Transverse colon (tissue), 4 donors: ENCODE data around the gene ZMYND12.

Experiments
- POLR2A ChIP-seq: fragments of 450-650 bp; IDR thresholded peaks from one replicate; pipeline ENCODE4 v1.6.1; 2016; ENCODE audit warnings: antibody characterized with exemption, mild to moderate bottlenecking, moderate library complexity
- POLR2AphosphoS5 ChIP-seq, 3 donors: sonication (generic); formaldehyde crosslinking; IDR thresholded peaks; one replicate each; pipeline ENCODE4 v1.6.1; 2016; ENCODE audit warnings: antibody characterized with exemption in 3 of 3
- TF ChIP-seq, protein P1 (sequence below), 5 experiments: fragments of 200-600 bp in 3 of 5; fragments of 450-650 bp in 2 of 5; sonication (generic) in 3 of 5; IDR thresholded peaks; 1 replicate in 2 of 5; 2 replicates in 3 of 5; pipeline ENCODE4 v1.5.1; 2016 to 2017; ENCODE audit warnings: antibody characterized with exemption in 5 of 5, inconsistent platforms in 3 of 5, mild to moderate bottlenecking in 2 of 5, moderate library complexity in 1 of 5

GRCh38 chr1:42392255-42392654, 63.6 kb downstream of the ZMYND12 start:
- TF ChIP-seq, protein P1, sequence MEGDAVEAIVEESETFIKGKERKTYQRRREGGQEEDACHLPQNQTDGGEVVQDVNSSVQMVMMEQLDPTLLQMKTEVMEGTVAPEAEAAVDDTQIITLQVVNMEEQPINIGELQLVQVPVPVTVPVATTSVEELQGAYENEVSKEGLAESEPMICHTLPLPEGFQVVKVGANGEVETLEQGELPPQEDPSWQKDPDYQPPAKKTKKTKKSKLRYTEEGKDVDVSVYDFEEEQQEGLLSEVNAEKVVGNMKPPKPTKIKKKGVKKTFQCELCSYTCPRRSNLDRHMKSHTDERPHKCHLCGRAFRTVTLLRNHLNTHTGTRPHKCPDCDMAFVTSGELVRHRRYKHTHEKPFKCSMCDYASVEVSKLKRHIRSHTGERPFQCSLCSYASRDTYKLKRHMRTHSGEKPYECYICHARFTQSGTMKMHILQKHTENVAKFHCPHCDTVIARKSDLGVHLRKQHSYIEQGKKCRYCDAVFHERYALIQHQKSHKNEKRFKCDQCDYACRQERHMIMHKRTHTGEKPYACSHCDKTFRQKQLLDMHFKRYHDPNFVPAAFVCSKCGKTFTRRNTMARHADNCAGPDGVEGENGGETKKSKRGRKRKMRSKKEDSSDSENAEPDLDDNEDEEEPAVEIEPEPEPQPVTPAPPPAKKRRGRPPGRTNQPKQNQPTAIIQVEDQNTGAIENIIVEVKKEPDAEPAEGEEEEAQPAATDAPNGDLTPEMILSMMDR (IDR thresholded peaks at IDR 0.05): no peak
- TF ChIP-seq POLR2AphosphoS5 (IDR thresholded peaks at IDR 0.05) (no peak), POLR2A (no peak)
